NCI-H2107 (cell line): Measurements from ENCODE around the gene SRD5A1.

ENCODE experiments used
- DNase-seq: peaks from one replicate; lab custom pipeline; 2025; lab: John Stamatoyannopoulos, UW

SRD5A1 gene

DNA sequence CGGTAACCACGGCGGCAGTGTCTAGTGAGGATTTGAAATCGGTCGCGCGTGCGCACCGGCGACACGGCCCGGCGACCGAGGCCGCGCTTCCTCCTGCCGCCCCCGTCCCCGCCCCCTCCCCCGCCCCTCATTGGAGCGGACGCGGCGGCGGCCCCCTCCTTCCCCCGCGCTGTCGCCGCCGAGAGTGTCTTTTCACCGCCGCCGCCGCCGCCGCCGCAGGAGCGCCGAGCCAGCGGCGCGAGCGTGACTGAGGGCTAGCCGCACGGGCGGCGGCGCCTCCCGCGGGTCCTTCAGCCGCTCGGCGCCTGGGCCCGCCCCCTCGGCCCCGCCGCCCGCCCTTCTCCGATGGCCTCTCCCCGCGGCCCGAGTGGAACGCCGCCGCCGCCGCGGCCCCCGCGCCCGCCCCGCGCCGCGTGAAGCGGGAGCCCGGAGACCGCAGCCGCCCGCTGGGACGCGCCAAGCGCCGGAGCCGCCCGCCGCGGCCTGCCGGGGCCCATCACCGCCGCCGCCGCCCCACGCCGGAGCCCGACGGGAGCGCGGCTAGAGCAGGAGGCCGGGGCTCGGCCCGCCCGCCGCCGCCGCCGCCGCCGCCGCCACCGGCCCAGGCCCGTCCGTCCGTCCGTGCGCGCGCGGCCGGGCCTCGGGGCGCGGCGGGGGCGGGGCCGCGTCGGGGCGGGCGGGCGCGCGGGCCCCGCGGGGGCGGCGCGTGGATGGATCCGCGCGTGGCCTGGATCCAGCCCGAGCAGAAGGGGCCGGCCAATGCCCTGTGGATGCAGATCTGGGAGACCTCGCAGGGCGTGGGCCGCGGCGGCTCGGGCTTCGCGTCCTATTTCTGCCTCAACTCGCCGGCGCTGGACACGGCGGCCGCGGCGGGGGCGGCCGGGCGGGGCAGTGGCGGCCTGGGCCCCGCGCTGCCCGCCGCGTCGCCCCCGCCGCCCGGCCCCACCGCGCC, 80.3 kb downstream of the SRD5A1 start, which contains the start of gene TENT4A:
Gene TENT4A, plus strand, starts transcription at position 159 of the 952 bp plus-strand sequence. Its CDS starts 552 bp downstream, at position 711.
- DNase-seq: no peak

DNA sequence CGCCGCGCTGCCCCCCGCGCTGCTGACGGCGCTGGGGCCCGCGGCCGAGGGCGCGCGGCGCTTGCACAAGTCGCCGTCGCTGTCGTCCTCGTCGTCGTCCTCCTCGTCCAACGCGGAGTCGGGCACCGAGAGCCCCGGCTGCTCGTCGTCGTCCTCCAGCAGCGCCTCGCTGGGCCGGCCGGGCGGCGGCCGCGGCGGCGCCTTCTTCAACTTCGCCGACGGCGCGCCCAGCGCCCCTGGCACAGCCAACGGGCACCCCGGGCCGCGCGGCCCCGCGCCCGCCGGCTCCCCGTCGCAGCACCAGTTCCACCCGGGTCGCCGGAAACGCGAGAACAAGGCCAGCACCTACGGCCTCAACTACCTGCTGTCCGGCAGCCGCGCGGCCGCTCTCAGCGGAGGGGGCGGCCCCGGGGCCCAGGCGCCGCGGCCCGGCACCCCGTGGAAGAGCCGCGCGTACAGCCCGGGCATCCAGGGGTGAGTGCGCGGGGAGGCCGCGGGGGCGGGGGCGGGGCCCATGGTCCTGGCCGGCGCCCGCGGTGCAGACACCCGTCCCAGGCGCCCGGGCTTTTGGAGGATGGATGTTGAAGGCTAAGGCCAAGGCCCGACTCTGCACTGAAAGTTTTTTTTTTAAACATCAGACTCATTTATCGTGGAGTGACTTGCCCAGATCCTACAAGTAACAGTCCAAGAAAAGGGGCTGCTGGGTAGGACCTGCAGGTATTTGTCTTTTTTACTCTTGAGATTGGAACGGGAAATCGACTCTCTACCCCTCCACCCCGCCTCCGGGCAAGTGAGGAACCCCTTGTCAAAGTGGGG, 81.2 kb downstream of the SRD5A1 start:
- DNase-seq: no peak

DNA sequence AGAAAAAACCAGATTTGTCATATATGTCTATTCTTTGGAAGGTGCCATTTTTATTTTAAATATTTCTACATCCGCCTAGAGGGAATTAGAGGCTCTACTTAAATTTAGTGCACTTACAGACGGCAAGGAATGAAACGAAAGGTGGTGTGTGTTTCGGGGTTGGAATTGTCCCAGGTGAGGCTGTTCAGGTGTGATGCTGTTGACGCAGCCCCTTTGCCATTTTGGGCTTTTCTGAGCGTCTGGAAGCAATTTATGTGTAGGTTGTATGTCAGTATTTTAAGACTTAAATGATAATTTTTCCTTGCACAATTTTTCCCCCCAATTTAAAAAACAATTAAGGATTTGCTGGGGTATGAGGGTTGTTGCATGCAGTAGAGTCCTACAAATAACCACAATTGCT, 82.0 kb downstream of the SRD5A1 start:
- DNase-seq: no peak

DNA sequence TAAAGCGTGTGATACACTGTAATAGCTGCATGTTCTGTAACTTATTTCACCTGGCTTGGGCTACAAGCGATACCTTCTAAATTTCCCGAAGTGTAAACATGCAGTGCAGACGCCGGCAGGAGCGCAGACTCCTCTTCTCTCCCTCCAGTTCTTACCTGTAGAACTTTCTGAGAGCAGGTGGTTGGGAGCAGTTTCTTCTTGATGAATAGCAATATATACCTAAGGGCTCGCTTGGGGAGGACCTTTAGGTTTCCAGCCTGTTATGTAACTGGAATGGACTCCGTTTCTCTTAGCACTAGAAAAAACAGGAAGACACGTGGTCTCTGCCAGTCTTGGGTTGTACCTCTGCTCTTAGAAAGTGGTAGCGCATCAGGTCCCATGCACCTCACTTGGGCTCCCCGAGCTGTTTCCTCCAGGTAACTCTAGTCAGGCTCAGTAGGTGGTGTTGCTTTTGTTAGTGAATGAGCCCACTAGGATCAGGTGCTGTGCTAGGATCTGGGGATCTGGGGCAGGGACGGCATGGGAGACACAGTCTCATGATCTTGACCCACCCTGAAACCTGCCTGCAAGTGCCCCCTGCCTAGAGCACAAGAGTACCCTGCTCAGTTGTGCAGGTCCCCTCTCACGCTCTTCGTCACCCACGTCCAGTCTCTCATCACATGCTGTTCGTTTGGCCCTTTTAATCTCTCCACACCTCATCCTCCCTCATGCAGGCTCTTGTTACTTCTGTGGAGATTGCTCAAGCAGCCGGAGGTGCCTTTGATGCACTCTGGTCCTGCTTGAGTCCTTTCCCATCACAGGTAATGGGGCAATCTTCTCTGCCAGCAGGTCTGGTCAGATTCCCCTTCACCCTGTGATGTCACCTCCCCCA, 82.8 kb downstream of the SRD5A1 start:
- no peak for DNase-seq

DNA sequence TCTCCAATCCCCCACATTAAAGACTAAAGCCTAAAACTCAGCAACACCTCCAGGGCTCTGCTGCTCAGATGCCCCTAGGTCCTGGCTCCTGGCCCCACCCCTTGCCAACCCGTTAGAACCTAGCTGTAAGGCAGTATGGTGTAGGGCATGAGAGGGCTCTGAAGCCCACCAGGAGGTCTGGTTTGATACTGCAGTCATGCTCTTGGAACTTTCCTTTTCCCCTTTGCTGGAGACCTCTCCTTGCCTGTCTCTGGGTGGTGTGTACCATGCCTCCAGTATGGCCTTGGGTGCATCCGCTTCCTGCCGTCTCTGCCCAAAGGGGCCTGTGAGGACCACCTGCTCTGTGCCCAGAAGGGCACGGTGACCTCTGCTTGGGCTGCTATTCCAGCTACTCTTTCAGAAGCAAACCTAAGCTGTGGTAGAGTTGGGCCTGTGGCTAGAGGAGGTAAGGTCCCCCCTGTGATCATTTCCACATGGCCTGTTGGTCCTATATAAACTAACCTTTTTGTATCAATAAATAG, 83.4 kb downstream of the SRD5A1 start:
- no peak for DNase-seq

DNA sequence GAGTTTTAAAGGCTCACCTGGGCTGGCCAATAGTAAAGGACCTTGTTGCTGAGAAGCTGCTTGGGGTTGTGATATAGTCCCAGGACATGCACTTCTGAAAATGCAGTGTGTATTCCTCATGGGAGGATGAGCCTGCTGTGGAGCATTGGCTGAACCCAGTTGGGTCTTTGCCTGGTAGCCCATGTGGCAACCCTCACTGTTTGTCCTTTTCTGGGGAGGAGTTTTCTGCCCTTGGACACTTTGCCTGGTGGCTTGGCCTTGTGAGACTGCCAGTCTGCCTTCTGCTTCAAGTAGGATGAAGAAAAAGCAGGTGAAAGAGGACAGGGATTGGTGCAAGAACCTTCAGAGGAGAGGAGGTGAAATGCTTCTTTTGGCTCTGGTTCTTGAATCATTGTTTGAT, 84.0 kb downstream of the SRD5A1 start:
- no peak for DNase-seq

DNA sequence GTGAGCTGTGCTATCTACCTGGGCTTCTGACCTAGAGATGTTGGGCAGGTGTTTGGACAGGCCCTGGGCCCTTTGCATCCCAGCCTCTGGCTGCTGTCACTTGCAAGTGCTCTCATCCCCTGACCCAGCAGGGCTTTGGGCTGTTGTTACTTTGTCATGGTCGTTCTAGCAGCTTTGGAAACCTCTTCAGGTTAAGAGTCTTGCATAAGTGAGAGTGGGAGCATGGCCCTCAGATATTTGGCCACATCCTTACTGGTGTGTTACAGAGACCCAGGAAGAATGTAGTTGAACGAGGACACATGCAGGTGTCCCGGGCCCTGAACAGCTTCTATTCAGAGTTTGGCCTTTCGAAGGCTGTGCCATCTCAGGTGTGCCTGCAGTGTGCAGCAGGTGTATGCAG, 84.4 kb downstream of the SRD5A1 start:
- no peak for DNase-seq

DNA sequence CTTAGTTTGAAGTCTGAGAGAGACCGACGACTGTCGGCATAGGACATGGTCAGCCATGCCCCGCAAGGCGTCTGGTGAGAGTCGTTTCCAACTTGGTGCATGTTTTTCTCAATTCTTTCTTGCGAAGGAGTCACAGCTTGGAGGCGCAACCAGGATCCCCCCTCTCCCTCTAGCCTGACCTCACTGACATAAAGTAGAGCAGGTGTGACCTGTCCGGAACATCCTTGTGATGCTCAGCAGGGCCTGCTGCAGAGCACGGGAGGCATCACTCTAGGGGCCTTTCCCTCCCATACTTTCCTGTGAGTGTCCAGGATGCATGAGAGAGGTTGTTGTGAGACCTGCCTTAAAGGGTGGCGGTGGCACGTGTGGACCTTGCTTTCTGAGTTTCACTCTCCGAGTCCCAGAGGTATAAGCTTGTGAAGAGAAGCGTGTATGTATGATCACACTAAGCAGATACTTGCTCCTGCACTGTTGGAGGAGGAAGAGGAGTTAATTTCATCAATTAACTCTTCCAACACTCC, 85.0 kb downstream of the SRD5A1 start:
- no peak for DNase-seq

DNA sequence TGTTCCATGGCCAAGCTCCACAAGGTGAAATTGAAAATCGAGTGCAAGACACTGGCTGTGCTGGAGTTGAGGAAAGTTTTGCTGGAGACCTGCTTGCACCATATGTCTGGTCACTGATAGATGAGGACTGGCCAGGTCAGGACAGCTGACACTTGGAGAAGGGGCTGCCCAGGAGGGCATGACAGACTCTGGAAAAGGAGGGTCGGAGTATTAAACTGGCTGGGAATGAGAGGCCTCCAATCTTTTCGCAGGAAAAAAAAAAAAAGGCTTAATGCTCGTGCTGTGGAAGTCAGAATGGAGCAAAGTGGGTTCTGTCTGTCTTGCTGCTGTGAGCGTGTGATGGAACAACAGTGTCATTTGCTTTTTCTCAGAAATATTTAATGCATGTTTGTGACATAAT, 85.5 kb downstream of the SRD5A1 start:
- no peak for DNase-seq

DNA sequence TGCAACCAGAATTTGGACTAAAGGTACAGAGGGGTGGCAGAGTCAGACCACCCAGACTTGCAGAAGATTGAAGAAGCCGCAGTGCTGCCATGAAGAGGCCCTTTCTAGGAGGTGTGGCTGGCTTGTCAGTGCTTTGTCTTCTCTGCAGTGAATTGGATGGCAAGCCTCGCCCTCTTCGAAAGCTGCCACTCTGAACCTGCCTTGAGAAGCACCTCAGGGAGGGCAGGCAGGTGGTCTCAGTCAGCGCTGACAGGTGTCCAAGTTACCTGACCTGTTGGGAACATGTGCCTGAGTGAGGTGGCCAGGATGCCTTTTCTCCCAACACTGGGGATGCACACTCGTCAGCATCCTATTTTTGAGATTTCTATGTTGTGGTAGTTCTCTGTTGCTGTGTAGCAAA, 86.2 kb downstream of the SRD5A1 start:
- DNase-seq: no peak

DNA sequence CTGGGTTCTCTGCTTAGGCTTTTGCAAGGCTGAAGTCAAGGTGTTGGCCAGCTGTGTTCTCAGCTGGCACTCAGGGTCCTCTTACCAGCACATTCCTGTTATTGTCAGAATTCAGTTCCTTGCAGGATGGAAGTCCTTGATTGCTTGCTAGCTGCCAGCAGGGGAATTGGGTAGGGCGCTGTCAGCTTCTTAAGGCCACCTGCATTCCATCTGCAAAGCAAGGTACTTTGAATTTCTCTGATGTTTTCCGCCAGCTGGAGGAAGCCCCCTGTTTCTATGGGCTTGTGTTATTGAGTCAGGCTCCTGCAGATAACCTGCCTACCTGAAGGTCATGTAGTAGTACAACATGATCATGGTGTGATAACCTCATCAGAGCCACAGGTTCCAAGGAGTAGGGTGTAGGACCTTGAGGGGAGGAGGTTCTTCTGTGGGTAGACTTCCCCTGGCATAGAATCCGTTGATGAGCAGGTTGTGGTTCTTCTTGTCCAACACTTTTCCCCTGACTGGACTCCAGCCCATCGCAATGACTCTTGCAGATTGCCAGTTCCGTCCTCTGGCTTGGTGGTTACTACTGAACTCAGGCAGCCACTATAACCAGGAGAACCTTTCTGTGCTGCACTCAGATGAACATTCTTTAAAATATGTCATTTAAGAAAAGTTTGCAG, 86.8 kb downstream of the SRD5A1 start:
- no peak for DNase-seq

DNA sequence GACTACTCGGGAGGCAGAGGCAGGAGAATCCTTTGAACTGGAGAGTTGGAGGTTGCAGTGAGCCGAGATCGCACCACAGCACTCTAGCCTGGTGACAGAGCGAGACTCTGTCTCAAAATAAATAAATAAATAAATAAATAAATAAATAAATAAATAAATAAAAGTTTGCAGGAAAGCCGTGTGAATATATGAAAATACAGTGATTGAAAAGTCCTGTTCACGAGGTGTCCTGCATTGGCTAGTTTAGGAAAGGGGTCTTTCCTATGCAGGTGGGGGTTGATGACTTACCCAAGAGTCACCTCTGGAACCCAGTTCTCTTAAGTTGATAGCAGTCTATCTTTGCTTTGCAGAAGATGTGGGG, 87.3 kb downstream of the SRD5A1 start:
- no peak for DNase-seq

DNA sequence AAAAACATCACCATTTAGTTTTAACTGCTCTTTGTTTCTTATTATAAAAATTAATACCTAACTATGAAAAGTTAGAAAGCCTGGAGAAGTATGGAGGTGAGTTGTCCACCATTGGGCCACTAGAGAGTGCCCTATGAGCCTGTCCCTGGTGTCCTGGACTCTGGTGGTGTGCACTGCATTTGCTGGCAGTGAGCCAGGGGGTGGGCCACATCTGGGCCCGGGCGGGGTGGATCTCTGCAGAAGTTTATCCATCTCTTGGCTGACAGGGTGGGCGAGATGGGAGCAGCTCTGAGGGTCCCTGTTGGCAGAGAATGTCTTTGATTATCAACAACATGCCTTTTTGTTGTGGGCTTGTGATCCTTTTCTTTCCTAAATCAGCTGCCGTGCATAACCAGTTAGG, 88.2 kb downstream of the SRD5A1 start:
- no peak for DNase-seq

DNA sequence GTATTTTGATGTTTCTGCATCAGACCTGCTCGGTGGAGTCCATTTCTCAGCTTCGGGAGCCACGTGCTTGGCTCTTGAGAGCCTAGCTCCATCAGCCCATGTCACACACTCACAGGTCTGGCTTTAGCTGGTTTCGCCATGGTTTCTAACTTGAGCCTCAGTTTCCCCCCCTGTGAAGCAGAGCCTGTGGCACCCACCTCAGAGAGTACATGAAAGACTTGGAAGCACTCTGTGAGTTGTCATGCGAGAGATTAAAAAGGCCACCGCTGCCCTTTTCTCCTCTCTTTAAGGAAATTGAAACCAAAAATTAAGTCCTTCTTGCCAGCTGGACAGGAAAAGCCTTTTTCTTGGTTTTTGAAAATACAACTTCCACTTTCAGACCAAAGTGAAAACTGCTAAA, 88.8 kb downstream of the SRD5A1 start:
- no peak for DNase-seq

DNA sequence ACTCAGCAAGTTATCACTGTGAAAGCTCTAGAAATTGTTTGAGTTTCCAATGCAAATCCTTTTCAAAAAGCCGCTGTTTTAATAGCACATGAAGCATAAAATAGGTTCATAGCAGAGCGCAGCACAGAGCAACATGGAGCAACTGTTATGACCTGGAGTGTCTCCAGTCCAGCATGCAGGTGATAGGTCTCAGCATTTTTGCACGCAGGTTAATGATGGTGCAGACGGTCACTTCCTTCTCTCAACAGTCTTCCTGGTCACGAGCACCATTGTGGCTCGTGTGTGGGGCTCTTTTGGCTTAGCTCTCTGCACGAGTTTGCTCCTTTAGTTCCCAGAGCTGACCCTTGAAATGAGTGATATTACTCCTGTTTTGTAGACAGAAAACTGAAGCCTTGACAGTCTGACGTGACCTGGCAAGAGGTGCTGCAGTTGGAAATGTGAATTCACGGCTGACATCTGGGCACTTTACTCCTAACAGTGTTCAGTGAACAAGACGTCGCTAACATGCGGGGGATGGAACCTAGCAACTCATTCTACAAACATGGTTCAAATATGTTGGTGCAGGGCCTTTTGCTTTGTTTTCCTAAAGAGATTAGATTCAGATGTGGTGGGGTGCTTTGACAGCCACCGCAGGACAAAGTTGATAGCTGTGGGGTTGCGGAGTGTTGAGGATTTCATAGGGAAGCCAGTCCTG, 90.0 kb downstream of the SRD5A1 start:
- no peak for DNase-seq

DNA sequence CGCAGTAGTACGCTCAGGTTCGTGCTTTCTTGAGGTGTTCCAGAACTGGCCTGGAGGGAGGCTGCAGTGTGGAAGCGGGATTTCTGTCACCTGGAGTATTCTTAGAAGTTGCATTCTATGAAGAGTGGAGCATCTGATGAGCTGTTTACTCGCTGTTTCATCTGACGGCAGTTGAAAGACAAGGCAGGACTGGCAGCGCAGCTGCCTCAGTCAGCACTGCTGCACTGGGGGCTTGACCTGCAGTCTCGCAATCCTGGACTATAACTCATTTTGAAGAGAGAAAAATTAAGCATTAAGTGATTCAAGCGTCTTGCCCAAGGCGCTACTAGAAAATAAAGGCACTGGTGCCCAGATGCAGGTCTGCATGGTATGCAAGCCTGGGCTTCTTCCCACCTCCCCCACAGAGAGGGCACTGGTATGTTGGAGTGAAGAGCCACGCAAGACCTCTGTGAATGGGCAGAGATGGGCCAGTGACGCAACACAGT, 90.6 kb downstream of the SRD5A1 start:
- no peak for DNase-seq
